GM19043 (cell line): ENCODE measurements around the gene TRIP6.

Source experiments
- ATAC-seq: cut with Tn5 transposase; IDR thresholded peaks from one replicate; pipeline ENCODE4 v1.9.1; 2021; ENCODE audit warnings: low read depth; ENCODE audit not compliant: unreplicated experiment

The TRIP6 gene

GRCh38 chr7:100867040-100867775, at the start of gene TRIP6:
Gene TRIP6 (plus strand): TSS chr7:100867387. CDS start chr7:100867498, 111 bp downstream.
- ATAC-seq = no peak

- ATAC-seq = no peak
Observed at GRCh38 chr7:100818366-100818765, 48.8 kb upstream of the TRIP6 start.

GRCh38 chr7:100818825-100819224, 48.4 kb upstream of the TRIP6 start:
- ATAC-seq = no peak

- ATAC-seq = no peak
Observed at GRCh38 chr7:100819586-100819985, 47.6 kb upstream of the TRIP6 start.

GRCh38 chr7:100822236-100823139, 44.7 kb upstream of the TRIP6 start:
- ATAC-seq = no peak

GRCh38 chr7:100823140-100823525, 44.1 kb upstream of the TRIP6 start:
- no peak for ATAC-seq

GRCh38 chr7:100823534-100823933, 43.7 kb upstream of the TRIP6 start:
- no peak for ATAC-seq

GRCh38 chr7:100824499-100825214, 42.5 kb upstream of the TRIP6 start:
- no peak for ATAC-seq

GRCh38 chr7:100825215-100825671, 41.9 kb upstream of the TRIP6 start:
- ATAC-seq = no peak

- ATAC-seq = no peak
Observed at GRCh38 chr7:100825751-100826513, 41.3 kb upstream of the TRIP6 start.

- no peak for ATAC-seq
Observed at GRCh38 chr7:100826514-100827329, 40.5 kb upstream of the TRIP6 start.

GRCh38 chr7:100827330-100828226, 39.6 kb upstream of the TRIP6 start, which contains the start of gene EPHB4:
Gene EPHB4 (minus strand): TSS chr7:100827523. CDS start chr7:100827030, 493 bp downstream.
- no peak for ATAC-seq

GRCh38 chr7:100829150-100829716, 38.0 kb upstream of the TRIP6 start:
- no peak for ATAC-seq

GRCh38 chr7:100830396-100830795, 36.8 kb upstream of the TRIP6 start:
- no peak for ATAC-seq

GRCh38 chr7:100832281-100832633, 34.9 kb upstream of the TRIP6 start:
- ATAC-seq = no peak

- ATAC-seq = no peak
Observed at GRCh38 chr7:100835903-100836811, 31.0 kb upstream of the TRIP6 start.

GRCh38 chr7:100836812-100837098, 30.4 kb upstream of the TRIP6 start:
- no peak for ATAC-seq
